GM18520 (cell line): ENCODE results near the gene APBB1IP.
A peak's percentile ranks its signal among the peaks of the same experiment; 100 is the strongest.
"Not testable (repeated sequence)": the region's sequence is repeated elsewhere in the genome, so short reads cannot be mapped to it uniquely, and the experiment has no call there.

Source experiments
- ATAC-seq: cut with Tn5 transposase; IDR thresholded peaks from one replicate; pipeline ENCODE4 v1.9.1; 2021; ENCODE audit not compliant: unreplicated experiment

APBB1IP gene

DNA sequence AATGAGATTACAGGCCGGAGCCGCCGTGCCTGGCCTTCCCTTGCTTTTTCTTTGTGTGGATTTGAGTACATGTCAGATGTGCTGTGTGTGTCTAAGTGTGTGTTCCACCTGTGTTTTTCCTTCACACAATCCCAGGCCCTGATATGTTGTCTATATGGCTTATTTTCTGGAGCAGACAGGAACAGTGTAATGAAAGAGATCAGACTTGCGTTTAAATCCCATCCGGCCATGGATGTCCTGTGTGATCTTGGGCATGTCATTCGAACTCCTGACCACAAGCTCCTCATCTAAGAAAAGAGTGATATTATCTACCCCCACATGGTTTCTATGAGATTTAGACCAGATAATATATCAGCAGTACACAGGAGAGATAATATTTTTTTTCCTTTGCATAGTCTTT is 37.2 kb downstream of the APBB1IP start:
- ATAC-seq, result no peak

GRCh38 chr10:26477501-26477900 is 39.4 kb downstream of the APBB1IP start:
- no peak for ATAC-seq

DNA sequence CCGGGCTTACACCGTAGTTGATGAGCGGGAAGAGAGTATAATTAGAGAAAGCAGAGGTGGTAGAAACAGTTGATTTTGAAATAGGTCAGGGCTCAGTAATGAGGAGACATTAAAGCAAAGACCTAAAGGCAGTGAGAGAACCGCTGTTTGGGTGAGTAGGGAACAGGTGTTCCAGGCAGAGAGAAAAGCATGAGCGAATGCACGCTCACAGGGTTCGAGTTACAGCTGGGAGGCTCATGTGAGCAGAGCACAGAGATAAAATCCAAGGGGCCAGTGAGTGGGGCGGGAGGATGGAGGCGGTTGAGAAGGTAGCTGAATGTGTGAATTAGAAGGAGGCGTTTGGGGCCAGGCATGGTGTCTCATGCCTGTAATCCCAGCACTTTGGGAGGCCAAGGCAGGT is 39.9 kb downstream of the APBB1IP start:
- no peak for ATAC-seq

GRCh38 chr10:26479766-26480492 is 41.8 kb downstream of the APBB1IP start:
- peak; percentile 29 for ATAC-seq

DNA sequence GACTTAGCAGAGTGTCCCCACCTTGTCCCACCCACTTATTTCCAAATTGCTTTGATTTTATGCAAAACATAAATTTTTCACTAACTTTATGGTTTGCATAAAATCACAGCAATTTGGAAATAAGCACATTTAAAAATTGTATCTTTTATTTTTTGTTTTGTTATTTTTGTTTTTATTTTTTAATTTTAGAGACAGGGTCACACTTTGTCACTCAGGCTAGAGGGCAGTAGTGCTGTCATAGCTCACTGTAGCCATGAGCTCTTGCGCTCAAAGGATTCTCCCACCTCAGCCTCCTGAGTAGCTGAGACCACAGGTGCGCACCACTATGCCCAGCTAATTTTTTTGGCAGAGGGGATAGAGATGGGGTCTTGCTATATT is 43.2 kb downstream of the APBB1IP start:
- no peak for ATAC-seq

DNA sequence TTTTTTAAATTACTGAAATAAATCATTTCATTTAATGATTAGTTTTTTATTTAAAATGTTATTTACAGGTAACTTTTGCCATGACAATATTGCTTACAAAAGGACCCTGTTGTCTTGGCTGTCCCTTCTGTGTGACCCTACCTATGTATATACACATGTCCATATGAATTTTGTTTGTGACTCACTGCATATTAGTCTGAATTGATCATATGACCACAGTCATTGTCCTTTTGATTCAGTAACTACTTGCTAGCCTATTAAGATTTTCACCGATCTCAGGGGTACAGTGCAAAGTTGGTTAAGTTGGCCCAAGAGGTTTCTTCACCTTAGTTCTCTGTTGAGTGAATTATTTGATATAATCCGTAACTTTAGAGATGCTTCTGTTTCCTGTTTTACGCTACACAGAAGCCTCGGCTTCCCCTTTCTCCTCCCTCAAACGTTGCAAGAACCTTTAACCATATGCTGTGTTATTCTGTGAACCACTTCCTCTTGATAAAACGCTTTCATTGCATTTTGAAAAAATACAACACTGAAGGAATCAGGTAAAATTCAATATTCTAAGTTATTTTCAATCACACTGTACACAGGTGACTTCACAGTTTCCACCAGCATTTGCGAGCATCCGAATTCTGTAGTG is 43.9 kb downstream of the APBB1IP start:
- peak; percentile 40 for ATAC-seq

GRCh38 chr10:26483554-26483953 is 45.4 kb downstream of the APBB1IP start:
- ATAC-seq, result no peak

DNA sequence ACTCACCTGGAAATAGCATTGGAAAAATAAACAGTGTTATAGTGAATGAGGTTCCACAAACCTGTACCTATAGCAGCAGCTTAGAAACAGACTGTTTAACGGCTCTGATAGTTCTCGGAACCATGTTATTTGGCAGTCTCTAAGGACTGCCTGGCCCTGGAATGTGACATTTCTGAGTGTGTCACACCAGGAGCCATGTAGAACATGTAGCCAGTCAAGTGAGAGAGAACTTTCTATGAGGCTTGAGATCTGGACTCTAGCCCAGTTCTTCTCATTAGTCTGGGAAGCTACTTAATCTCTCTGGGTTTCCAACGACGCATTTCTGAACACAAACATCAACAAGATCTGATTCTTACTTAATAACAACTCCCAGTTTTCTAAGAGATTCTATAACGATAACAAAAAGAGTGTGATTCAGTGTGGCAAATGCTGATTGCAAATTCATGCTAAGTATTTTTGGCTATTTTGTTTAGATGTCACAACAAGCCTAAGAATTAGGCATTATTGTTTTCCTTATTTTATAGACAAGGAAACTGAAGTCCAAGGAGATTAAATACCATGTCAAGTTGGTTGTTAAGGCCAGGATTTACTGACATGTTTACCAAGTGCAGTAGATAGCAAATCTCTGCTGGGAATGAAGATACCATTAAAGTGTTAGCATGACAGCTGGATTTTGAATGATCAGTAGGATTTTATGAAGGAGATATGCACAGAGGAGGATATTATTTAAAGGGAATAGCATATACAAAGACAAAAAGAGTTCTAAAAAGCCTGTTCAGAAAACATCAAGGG is 47.2 kb downstream of the APBB1IP start:
- ATAC-seq, result no peak

GRCh38 chr10:26486304-26486703 is 48.2 kb downstream of the APBB1IP start:
- no peak for ATAC-seq

- ATAC-seq, result peak; percentile 83
Observed at GRCh38 chr10:26486990-26487850, 49.1 kb downstream of the APBB1IP start.

DNA sequence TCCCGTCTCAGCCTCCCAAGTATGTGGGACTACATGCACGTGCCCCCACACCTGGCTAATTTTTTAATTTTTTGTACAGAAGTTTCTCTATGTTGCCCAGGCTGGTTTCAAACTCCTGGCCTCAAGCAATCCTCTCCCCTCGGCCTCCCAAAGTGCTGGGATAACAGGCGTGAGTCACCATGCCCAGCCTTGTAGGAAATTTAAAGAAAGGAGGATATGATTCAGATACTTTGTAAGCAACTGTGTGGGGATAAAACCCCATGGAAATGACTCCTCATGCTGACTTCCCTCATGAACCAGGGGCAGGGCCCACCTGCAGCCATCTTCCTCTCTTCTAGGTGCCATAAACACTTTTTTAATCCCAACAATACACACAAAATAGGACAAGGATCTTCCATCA is 50.2 kb downstream of the APBB1IP start:
- no peak for ATAC-seq

DNA sequence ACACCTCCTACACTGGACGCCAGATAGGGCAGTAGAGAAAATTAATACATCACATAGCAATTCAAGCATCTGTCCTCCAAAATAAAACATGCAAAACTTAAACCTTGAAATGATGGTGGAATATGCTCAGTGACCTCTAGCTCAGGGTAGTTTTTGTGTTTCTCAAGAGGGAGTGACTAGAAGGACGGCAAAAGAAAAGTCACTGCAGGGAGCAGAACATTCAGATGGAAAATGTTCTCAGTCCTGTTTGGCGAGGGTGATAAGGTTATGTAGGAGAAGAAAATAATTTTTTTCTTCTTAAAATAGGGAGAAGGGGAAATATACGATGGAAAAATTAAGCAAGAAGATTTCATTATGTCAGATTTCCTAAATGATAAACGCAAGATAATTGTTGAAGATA is 50.9 kb downstream of the APBB1IP start:
- ATAC-seq, result no peak

DNA sequence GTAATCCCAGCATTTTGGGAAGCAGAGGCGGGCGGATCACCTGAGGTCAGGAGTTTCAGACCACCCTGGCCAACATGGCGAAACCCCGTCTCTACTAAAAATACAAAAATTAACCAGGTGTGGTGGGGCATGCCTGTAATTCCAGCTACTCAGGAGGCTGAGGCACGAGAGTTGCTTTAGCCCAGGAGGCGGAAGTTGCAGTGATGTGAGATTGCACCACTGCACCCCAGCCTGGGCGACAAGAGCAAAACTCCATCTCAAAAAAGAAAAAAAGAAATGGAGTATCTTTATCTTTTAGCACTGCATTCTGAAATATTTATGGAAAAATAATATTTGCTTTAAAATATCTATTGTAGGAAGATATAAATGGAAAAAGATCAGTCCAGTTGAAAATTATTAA is 52.2 kb downstream of the APBB1IP start:
- ATAC-seq, result not testable (repeated sequence)

DNA sequence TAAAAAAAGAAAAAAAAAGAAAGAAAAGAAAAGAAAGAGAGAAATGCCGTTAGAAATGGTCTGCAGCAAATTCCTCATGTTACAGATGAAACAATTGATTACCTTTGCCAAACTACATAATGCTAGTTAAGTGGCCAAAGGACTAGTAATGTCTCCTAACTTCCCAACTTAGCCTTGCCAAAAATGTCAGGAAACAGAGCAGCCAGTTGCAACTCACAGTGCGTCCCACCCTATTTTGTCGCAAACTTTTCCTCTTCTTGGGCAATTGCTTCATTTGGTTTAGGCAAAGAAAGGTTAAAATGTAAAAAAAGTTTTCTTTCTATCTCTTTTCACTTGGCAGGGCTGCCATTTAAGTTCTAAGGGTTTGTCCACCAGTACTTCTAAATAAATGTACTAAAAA is 53.1 kb downstream of the APBB1IP start:
- no peak for ATAC-seq

GRCh38 chr10:26491934-26492333 is 53.8 kb downstream of the APBB1IP start:
- no peak for ATAC-seq

DNA sequence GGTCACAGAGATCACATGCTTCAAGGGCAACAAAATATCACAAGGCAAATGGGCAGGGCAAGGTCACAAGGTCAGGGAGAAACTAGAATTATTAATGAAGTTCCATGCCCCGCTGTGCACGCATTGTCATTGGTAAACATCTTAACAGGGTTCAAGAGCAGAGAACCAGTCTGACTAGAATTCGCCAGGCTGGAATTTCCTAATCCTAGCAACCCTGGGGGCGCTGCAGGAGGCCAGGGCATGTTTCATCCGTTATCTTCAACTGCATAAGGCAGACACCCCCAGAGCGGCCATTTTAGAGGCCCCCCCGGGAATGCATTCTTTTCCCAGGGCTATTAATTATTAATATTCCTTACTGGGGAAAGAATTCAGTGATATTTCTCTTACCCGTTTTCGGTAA is 54.6 kb downstream of the APBB1IP start:
- ATAC-seq, result not testable (repeated sequence)

GRCh38 chr10:26494018-26494417 is 55.9 kb downstream of the APBB1IP start:
- no peak for ATAC-seq

GRCh38 chr10:26499426-26499825 is 61.3 kb downstream of the APBB1IP start:
- no peak for ATAC-seq

GRCh38 chr10:26502986-26503385 is 64.8 kb downstream of the APBB1IP start:
- no peak for ATAC-seq

DNA sequence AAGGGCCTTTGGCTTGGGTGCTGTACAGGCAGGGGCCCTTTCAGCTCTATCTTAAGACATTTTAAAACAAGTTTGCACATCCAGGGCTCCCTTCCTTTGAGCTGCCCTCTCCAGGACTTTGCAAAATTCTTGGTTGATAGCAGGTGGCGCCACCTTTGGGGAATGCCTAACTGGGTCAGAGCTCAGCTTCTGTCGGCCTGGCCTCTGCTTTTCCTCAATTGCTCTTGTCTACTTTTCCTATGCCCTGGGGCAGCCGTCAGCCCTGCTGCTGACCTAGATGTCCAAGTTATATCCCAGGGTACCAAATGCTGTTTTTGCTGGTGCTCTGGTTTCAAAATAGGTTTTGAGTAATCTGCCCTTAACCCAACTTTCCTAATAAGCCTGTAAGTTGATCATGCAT is 65.8 kb downstream of the APBB1IP start:
- no peak for ATAC-seq

DNA sequence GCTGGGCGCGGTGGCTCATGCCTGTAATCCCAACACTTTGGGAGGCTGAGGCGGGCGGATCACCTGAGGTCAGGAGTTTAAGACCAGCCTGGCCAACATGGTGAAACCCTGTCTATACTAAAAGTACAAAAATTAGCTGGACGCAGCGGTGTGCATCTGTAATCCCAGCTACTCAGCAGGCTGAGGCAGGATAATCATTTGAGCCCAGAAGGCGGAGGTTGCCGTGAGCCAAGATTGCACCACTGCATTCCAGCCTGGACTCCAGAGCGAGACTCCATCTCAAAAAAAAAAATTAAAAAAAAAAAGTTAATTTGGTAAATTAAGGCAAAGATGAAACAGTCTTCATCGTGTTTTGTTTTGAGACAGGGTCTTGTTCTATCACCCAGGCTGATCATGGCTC is 66.3 kb downstream of the APBB1IP start:
- not testable (repeated sequence) for ATAC-seq
